ENCODE results near the gene AKAP5.
A peak's percentile ranks its signal among the peaks of the same experiment; 100 is the strongest.

Gene AKAP5

DNA sequence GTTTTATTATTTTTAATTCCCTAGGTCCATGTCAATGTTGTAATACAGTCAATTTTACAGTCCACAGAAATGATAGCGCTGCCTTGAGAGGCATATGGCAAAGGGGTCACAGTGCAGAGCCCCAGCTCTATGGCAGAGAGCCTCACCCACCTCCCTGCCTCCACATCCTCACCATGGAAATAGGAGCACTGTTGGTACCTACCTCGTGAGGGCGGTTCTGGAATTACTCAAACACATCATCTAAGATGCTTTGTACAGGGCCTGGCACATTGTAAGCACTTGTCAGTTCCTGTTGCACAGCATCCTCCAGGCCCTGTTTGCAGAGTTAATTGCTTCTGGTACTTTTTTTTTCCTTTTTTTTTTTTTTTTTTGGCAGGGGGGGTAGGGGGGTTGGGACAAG, 4.1 kb upstream of the AKAP5 start:
- DNase-seq (ENCODE audit: low spot score) = no peak

GRCh38 chr14:64463195-64463594, 2.1 kb upstream of the AKAP5 start:
- DNase-seq (ENCODE audit: low spot score) = no peak

GRCh38 chr14:64463873-64464272, 1.4 kb upstream of the AKAP5 start:
- DNase-seq (ENCODE audit: low spot score) = no peak

DNA sequence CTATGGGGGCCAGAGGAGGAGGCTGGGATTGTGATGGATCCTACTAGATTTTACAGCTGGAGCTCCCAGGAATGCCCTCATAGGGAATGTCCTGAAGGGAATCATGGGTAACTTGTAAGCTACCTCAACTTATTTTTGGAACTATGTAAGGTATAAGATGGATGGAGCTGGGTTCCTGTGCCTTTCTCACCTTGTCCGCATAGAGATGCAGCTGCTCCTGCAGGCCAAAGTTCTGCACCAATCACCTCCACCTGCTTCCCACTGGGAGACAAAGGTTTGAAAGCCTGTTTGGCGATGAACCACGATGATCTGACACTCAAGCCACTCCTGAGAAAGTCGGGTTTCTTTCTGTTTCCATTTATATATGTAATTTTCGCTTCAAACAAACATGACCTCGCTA, 648 bp upstream of the AKAP5 start:
- DNase-seq (ENCODE audit: low spot score) = peak; percentile 41

DNA sequence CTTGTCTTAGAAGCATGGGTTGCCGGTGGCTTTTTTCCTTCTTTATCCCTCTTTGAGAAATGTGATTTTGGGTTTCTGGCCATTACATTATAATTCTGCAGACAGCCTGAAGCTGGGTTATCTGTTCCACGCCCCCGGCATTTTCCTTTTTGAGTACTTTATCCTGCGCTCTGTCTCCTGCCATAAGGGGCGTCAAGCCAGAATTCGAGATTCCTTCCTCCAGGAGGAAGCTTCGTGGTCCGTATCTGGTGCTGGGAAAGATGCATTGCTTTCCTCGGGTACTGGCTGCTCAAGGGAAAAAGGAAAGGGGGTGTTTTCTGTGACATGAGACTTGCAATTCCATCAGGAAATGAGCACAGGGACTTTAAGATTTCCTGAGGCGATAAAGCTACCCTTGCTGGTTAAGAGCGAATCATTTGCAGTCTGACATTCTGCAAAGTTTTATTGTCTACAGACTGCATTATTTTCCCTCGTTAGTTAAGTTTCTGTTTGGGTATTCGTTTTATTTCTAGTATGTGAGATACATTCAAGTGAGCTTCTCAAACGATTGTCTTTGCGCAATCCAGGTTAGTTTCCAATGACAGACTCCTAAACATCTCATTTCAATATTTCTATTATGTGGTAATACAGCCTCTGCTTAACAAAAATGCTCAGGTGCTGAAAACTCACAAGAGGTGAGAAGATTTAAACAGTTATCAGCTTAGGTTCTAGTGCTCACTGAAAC, 694 bp downstream of the AKAP5 start:
- peak; percentile 61 for DNase-seq (ENCODE audit: low spot score)

DNA sequence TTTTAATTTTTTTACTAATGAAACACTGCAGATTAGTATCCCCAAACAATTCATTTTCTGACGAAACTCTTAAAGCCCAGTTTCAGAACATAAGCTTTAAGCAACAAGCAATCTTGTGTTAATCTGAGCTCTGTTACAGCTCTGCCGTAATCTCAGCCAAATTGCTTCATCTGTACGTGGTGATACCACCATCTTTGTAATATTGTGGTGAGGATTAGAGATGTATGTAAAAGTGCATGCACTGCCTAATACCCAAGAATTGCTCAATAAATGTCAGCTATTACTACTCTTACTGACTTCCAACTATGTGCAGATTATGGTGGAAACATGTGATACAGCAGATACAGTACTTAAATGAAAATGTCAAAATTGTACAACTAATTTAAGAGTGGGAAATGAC, 1.8 kb downstream of the AKAP5 start:
- no peak for DNase-seq (ENCODE audit: low spot score)

GRCh38 chr14:64467566-64467965, 2.3 kb downstream of the AKAP5 start:
- DNase-seq (ENCODE audit: low spot score) = no peak

DNA sequence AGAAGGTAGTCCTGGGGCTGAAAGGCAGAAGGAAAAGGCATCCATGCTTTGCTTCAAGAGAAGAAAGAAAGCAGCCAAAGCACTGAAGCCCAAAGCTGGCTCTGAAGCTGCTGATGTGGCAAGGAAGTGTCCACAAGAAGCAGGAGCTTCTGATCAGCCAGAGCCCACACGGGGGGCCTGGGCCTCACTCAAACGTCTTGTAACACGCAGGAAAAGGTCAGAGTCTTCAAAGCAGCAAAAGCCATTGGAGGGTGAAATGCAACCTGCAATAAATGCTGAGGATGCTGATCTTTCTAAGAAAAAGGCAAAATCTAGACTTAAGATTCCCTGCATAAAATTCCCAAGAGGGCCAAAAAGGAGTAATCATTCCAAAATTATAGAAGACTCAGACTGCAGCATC, 3.2 kb downstream of the AKAP5 start:
- no peak for DNase-seq (ENCODE audit: low spot score)

DNA sequence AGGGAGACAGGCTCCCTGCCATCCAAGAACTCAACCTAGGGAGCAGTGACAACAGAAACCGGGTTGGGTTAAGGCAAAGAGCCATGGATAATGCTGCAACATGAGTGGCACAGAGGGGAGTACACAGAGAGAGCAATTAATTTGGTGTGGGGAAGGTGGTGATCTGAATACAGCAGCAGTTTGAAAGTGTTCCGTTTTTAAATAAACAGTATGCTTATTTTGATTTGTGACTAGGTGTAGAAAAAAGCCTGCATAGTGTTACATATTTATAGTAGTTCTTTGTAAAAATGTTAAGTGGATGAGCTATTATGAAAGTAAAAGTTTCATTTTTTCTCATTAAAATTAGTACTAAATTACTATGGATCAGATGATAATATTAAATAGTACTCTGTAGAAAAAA, 8.7 kb downstream of the AKAP5 start:
- no peak for DNase-seq (ENCODE audit: low spot score)

- no peak for DNase-seq (ENCODE audit: low spot score)
These were observed 9.4 kb downstream of the AKAP5 start for GRCh38 chr14:64474698-64475097.

DNA sequence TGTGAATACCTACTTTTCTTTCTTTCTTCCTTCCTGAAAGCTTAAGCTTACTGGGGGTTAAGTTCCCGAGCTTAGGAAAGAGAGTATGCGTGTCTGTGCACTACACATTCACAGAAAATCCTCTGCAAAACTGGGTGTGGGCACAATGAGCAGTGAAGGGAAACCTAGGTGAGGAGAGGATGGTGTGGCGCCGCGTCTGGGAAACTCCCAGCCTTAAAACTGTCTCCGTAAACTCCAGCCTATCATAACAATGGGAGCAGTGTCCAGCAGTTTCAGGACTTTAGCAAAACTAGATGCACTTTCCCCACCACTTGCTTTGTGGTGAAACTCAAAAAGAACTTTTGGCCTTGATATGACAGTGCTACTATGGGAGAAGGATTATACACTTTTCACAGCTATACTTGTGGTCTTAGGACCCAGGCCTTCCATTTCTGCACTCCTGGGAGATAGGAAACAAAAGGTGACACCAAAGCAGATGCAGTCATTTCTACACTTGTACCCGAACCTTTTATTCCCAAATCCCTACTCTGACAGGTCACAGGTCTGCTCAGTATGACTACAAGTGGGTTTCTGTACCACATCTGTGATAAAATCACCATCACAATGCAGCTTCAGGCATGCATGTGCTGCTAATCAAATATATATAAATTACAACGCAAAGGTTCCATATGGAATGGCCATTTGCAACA, 10.4 kb downstream of the AKAP5 start:
- no peak for DNase-seq (ENCODE audit: low spot score)

GRCh38 chr14:64476438-64476837, 11.1 kb downstream of the AKAP5 start:
- no peak for DNase-seq (ENCODE audit: low spot score)

DNA sequence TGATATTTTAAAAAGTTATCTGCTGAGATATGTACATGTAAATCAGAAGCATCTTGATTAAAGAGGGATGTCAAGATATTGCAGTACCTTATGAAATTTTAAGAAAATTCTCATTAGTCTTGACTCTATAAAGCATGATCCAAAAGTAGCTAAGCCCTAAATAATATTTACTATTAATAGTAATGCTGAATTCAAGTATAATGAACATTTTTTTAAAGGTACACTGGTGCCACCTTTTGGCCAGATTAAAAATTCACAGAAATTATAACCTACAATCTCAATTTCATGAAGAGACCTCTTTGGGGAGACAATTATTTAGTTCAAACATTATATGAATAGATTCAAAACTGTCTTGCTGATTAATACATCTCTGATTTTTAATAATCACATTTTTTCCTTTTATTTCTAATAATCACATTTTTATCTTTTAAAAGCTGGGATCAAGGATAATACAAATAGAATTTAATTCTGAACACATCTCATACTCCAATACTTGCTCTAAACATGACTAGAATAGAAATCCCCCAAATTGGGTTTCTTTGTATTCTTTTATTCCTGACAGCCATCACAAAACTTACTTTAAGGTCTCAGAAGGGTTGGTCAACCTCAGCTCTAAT, 13.4 kb downstream of the AKAP5 start:
- no peak for DNase-seq (ENCODE audit: low spot score)

DNA sequence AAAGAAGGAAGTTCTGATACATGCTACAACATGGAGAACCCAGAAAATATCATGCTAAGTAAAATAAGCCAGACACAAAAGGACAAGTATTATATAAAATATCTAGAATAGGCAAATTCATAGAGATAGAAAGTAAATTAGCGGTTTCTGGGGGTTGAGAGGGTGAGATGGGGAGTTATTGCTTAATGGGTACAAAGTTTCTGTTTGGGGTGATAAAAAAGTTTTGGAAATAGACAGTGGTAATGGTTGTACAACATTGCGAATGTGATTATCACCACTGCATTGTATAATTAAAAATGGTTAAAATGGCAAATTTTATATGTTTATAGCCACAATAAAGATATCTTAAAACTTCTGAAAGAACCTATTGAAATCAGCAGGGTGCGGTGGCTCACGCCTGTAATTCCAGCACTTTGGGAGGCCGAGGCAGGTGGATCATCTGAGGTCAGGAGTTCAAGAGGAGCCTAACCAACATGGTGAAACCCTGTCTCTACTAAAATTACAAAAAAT, 23.3 kb downstream of the AKAP5 start:
- no peak for DNase-seq (ENCODE audit: low spot score)

DNA sequence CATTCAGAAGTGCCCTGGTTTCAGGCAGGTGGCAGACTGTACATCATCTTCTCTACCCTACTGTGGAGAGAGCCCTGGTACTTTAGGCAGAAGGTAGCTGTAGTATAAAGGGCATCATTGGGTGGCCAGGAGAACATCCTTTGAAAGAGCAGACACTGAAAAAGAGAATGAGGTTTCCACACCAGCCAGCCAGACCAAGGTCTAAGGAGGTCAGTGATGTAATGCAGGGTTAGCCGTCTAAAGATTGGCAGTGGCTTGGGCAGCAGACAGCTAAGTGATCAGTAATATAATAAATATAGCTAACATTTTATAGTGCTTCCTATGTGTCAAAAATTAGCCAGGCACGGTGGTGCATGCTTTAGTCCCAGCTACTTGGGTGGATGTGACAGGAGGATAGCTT, 26.3 kb downstream of the AKAP5 start:
- DNase-seq (ENCODE audit: low spot score) = no peak

- DNase-seq (ENCODE audit: low spot score) = no peak
These were observed 28.2 kb downstream of the AKAP5 start for GRCh38 chr14:64493455-64493854.

DNA sequence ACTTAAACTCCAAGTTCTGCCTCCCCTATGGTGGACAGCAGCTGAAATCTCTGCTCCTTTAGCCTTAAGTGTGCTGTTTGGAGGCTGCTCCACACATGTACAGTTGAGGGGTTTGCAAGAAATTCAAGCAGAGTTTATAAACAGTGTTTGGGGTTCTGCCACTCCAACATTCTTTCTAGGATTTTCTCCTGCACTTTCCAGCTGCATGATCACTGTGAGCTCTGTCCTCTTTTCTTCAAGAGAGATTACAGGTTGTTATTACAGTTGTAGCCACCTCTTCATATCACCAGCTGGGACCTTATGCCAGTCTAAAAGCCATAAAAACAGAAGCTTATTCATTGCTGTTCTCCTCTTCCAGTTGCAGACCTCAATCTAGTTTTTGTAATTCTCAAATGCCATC, 30.0 kb downstream of the AKAP5 start:
- DNase-seq (ENCODE audit: low spot score) = no peak

DNA sequence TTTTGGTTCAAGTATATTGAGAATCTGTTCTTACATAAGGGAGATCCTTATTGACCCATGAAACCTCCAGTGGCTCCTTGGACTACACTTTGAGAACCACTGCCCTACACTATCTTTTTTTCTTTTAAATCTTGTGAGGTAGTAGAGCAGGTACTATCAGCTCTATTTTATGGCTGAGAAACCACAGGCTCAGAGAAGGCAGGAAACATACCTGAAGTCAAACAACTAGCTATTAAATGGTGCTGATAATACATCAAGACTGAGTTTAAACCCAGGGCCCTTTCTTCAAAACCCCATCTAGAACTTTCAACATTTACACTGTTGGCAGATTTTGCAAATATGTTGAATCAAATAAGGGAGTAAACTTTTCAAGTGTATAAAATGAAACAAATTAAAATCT, 31.5 kb downstream of the AKAP5 start:
- no peak for DNase-seq (ENCODE audit: low spot score)

- DNase-seq (ENCODE audit: low spot score) = no peak
These were observed 34.8 kb downstream of the AKAP5 start for GRCh38 chr14:64500088-64500487.

- DNase-seq (ENCODE audit: low spot score) = peak; percentile 13
These were observed 36.3 kb downstream of the AKAP5 start for GRCh38 chr14:64501411-64502171.

DNA sequence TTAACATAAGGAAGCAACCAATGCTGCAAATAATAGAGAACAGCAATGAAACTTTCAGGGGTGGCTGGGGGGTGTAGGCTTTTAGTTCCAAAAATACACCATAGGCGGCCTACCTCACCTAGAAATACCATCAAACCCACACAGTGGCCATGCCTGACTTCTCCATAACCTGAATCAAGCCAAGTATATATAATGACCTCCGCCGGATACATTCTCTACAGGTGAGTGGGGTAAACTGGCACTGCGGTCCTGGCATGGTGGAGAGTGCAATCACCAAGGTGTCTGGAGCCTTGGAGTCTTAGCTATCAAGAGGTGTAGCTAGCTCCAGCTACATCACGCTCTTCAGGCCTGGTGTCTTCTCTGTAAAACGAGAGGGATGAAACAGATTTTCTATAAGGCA, 37.2 kb downstream of the AKAP5 start:
- no peak for DNase-seq (ENCODE audit: low spot score)

- no peak for DNase-seq (ENCODE audit: low spot score)
These were observed 37.7 kb downstream of the AKAP5 start for GRCh38 chr14:64502887-64503433.
